HepG2 (cell line): ENCODE results near the gene AMZ1. TPM values are rescaled to one million over a fixed set of nuclear protein-coding genes. Genes with fewer than 3 reads are reported as not detected.

ENCODE experiments used
- ATAC-seq: fragments of 200-7000 bp; cut with Tn5 transposase; 3 replicates; pipeline ENCODE4 v1.9.1; 2020; ENCODE audit warnings: mild to moderate bottlenecking, moderate library complexity
- BruUV-seq: library from RNA; stranded (reverse); fragments of 400-500 nt; replicated peaks from 2 replicates; lab custom pipeline; 2021; lab: Mats Ljungman, UMichigan
- CTCF ChIA-PET: fragments of 300-600 bp; formaldehyde crosslinking; extraction: SDS; loops from one replicate; lab custom pipeline; 2021; ENCODE audit warnings: low total read pairs, inconsistent platforms, low intra/inter-chr PET ratio; lab: Yijun Ruan, JAX
- POLR2A ChIA-PET: fragments of 350-600 bp; sonication (Branson Sonifier 250); formaldehyde crosslinking; loops from one replicate; lab custom pipeline; 2020; ENCODE audit warnings: antibody characterized with exemption, inconsistent platforms; lab: Yijun Ruan, JAX
- DNase-seq: peaks from one replicate; pipeline ENCODE4 v3.0.0-alpha.2; 2015; ENCODE audit warnings: low spot score
- FAIRE-seq: peaks from 3 replicates; lab custom pipeline; 2011; peaks lifted over from hg19 to GRCh38; lab: Jason Lieb, UNC
- H2AFZ ChIP-seq: one replicate; pipeline ENCODE4 v1.6.1; 2011; ENCODE audit warnings: low read length, inconsistent platforms
- H3K27ac ChIP-seq: fragments of 300-600 bp; 3 replicates; pipeline ENCODE4 v1.8.0; 2011; ENCODE audit warnings: mixed run types, mild to moderate bottlenecking, mixed read lengths, low read length, inconsistent platforms; ENCODE audit not compliant: insufficient read depth; ENCODE audit errors: extremely low read length
- H3K27me3 ChIP-seq, 2 experiments: fragments of 200-600 bp in 1 of 2; 2 replicates in 1 of 2; 3 replicates in 1 of 2; pipeline versions ENCODE4 v1.6.0 to v1.8.0; 2011; ENCODE audit warnings: low read length in 2 of 2, mild to moderate bottlenecking in 2 of 2, moderate library complexity in 2 of 2, inconsistent platforms in 1 of 2; ENCODE audit not compliant: insufficient read depth in 2 of 2, control insufficient read depth in 1 of 2
- H3K36me3 ChIP-seq, 2 experiments: fragments of 200-600 bp in 1 of 2; replicated peaks in 1 of 2; 2 replicates in 1 of 2; 3 replicates in 1 of 2; pipeline versions ENCODE4 v1.5.1 to v1.8.0; 2011; ENCODE audit warnings: low read length in 2 of 2, inconsistent platforms in 1 of 2; ENCODE audit not compliant: insufficient read depth in 2 of 2, control insufficient read depth in 1 of 2
- H3K4me1 ChIP-seq: 2 replicates; pipeline ENCODE4 v1.5.1; 2012; ENCODE audit warnings: low read length, inconsistent platforms; ENCODE audit not compliant: insufficient read depth
- H3K4me2 ChIP-seq: 2 replicates; pipeline ENCODE4 v1.6.0; 2011; ENCODE audit warnings: low read depth, low read length, inconsistent platforms
- H3K4me3 ChIP-seq, 3 experiments: fragments of 200-600 bp in 1 of 3; sonication (generic), shearing (Covaris generic) in 1 of 3; replicated peaks in 1 of 3; 2 replicates each; pipeline ENCODE4 v1.5.1; 2011 to 2016; ENCODE audit warnings: low read length in 3 of 3, inconsistent platforms in 2 of 3, low read depth in 2 of 3, mild to moderate bottlenecking in 2 of 3, control low read depth in 1 of 3, mixed read lengths in 1 of 3; ENCODE audit not compliant: insufficient read depth in 1 of 3
- H3K79me2 ChIP-seq: one replicate; pipeline ENCODE4 v1.6.1; 2011; ENCODE audit warnings: low read length, inconsistent platforms; ENCODE audit not compliant: insufficient read depth
- H3K9ac ChIP-seq: 2 replicates; pipeline ENCODE4 v1.6.0; 2011; ENCODE audit warnings: mild to moderate bottlenecking, low read depth, low read length, inconsistent platforms; ENCODE audit not compliant: insufficient read depth
- H3K9me3 ChIP-seq: 2 replicates; pipeline ENCODE4 v1.5.1; 2012; ENCODE audit warnings: mild to moderate bottlenecking, low read length
- H4K20me1 ChIP-seq: 2 replicates; pipeline ENCODE4 v1.6.0; 2011; ENCODE audit warnings: inconsistent platforms, mild to moderate bottlenecking, low read length, moderate library complexity; ENCODE audit not compliant: insufficient read depth
- KDM6A ChIP-seq: IDR thresholded peaks from 2 replicates; pipeline ENCODE4 v1.6.1; 2016; ENCODE audit warnings: low read depth
- MED1 ChIP-seq: sonication (generic); formaldehyde crosslinking; IDR thresholded peaks from 2 replicates; pipeline ENCODE4 v1.4.0; 2020; ENCODE audit warnings: missing genetic modification reagents
- NFATC3 ChIP-seq: sonication (generic); formaldehyde crosslinking; IDR thresholded peaks from 2 replicates; pipeline ENCODE4 v1.5.1; 2020; ENCODE audit warnings: mild to moderate bottlenecking, missing genetic modification reagents
- NR3C1 ChIP-seq: sonication (generic); formaldehyde crosslinking; IDR thresholded peaks from 2 replicates; pipeline ENCODE4 v1.4.0; 2020; ENCODE audit warnings: missing genetic modification reagents
- POLR2AphosphoS2 ChIP-seq: IDR thresholded peaks from 2 replicates; pipeline ENCODE4 v1.6.1; 2011; ENCODE audit warnings: low read depth, low read length, improper control_type of control experiment
- RFXANK ChIP-seq: IDR thresholded peaks from 2 replicates; pipeline ENCODE4 v1.6.1; 2016
- SIX1 ChIP-seq: sonication (generic); formaldehyde crosslinking; IDR thresholded peaks from 2 replicates; pipeline ENCODE4 v1.4.0; 2020; ENCODE audit warnings: missing genetic modification reagents, borderline replicate concordance
- SUZ12 ChIP-seq: fragments of 150-350 bp; IDR thresholded peaks from 2 replicates; pipeline ENCODE4 v1.6.1; 2014; ENCODE audit warnings: low read depth, low read length
- TCF7L2 ChIP-seq: IDR thresholded peaks from 2 replicates; pipeline ENCODE4 v1.6.1; 2011; ENCODE audit warnings: mild to moderate bottlenecking, low read depth, low read length, moderate library complexity
- ZNF543 ChIP-seq: sonication (generic); formaldehyde crosslinking; IDR thresholded peaks from 2 replicates; pipeline ENCODE4 v1.4.0; 2020; ENCODE audit warnings: mild to moderate bottlenecking, missing genetic modification reagents
- ZNF563 ChIP-seq: sonication (generic); formaldehyde crosslinking; IDR thresholded peaks from 2 replicates; pipeline ENCODE4 v1.8.0; 2022; ENCODE audit warnings: mild to moderate bottlenecking, moderate library complexity, missing genetic modification reagents
- ZNF816 ChIP-seq: sonication (generic); formaldehyde crosslinking; IDR thresholded peaks from 2 replicates; pipeline ENCODE4 v1.8.0; 2022; ENCODE audit warnings: missing genetic modification reagents, mild to moderate bottlenecking, borderline replicate concordance
- ZSCAN25 ChIP-seq: sonication (generic); formaldehyde crosslinking; IDR thresholded peaks from 2 replicates; pipeline ENCODE4 v1.8.0; 2022; ENCODE audit warnings: mild to moderate bottlenecking, missing genetic modification reagents
- WGBS: methylation state at CpG from one replicate; pipeline ENCODE4 v1.1.6; 2017; ENCODE audit warnings: low lambda C conversion rate; 5-methylcytosine and 5-hydroxymethylcytosine counted together
- in situ Hi-C: cut with HindIII; loops from 2 replicates; pipeline ENCODE4 v1.10.0; 2017; ENCODE audit warnings: low pct_unique_long_range_greater_than_20kb; ENCODE audit not compliant: extremely low pct_ligation_motif_present
- intact Hi-C: fragments of 100-400 bp; cut with micrococcal nuclease; formaldehyde crosslinking; loops from one replicate; pipeline ENCODE4 v1.10.0; 2022; ENCODE audit not compliant: unreplicated experiment
- polyA plus RNA-seq, 8 experiments: library from polyadenylated mRNA; depleted of rRNA in 3 of 8; stranded (reverse) in 7 of 8; unstranded in 1 of 8; fragments of >200 nt; fragmentation: Illumina TruSeq in 4 of 8; extraction: Trizol in 4 of 8; gene quantifications; 2 replicates each; pipeline versions ENCODE4 v1.2.1 to v1.2.3, GENCODE V29; 2011 to 2016; ENCODE audit warnings: low read depth in 4 of 8, missing spikeins in 1 of 8, mixed read lengths in 1 of 8; ENCODE audit not compliant: insufficient read depth in 1 of 8
- total RNA-seq, 5 experiments: library from RNA; depleted of rRNA; stranded (reverse); fragments of >200 nt; fragmentation: Illumina TruSeq; extraction: Trizol; gene quantifications; 2 replicates each; pipeline ENCODE4 v1.2.3, GENCODE V29; 2016; ENCODE audit warnings: low read depth in 1 of 5
- TF ChIP-seq, protein P1 (sequence below): sonication (generic); formaldehyde crosslinking; IDR thresholded peaks from 2 replicates; pipeline ENCODE4 v1.5.0; 2020; ENCODE audit warnings: missing genetic modification reagents
- TF ChIP-seq, protein P2 (sequence below): sonication (generic); formaldehyde crosslinking; IDR thresholded peaks from 2 replicates; pipeline ENCODE4 v1.4.0; 2020; ENCODE audit warnings: missing genetic modification reagents
- TF ChIP-seq, protein P3 (sequence below): IDR thresholded peaks from 2 replicates; pipeline ENCODE4 v1.6.1; 2012; ENCODE audit warnings: inconsistent platforms
- TF ChIP-seq, protein P4 (sequence below): sonication (generic); formaldehyde crosslinking; conservative IDR thresholded peaks from 2 replicates; pipeline ENCODE4 v1.8.1; 2023; ENCODE audit warnings: missing genetic modification reagents

The AMZ1 gene
- total and polyA plus RNA-seq, 2 of the 13 experiments (the other 11 are each of a cell fraction or from before 2014, with no cell fraction given), result 0.03 TPM; not detected in 1

DNA sequence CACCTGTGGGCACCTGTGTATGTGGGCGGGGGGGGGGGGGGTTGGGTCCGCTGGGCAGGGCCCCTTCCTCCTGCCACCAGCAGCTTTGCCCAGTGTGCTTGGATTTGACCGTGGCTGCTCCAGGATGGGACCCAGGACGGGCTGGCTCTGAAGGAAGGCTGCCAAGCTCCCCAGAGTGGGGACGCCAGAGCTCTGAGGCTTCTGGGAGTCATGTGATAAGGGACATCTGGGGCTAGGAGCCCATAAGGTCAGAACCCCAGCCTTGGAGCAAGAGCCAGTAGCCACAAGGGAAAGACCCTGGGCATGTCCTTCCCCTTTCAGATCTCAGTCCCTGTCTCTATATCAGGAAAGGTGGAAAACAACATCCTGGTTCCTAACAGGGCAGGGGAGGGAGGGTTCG, 21.8 kb upstream of the AMZ1 start (continued):
- TF ChIP-seq, protein P1, sequence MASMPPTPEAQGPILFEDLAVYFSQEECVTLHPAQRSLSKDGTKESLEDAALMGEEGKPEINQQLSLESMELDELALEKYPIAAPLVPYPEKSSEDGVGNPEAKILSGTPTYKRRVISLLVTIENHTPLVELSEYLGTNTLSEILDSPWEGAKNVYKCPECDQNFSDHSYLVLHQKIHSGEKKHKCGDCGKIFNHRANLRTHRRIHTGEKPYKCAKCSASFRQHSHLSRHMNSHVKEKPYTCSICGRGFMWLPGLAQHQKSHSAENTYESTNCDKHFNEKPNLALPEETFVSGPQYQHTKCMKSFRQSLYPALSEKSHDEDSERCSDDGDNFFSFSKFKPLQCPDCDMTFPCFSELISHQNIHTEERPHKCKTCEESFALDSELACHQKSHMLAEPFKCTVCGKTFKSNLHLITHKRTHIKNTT (CRISPR knock-in tag), result no peak
- TF ChIP-seq ZNF563 (no peak), MED1 (no peak), ZSCAN25 (CRISPR knock-in tag) (no peak), TCF7L2 (no peak), ZNF816 (CRISPR knock-in tag) (no peak)
- TF ChIP-seq, protein P2, sequence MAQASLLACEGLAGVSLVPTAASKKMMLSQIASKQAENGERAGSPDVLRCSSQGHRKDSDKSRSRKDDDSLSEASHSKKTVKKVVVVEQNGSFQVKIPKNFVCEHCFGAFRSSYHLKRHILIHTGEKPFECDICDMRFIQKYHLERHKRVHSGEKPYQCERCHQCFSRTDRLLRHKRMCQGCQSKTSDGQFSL (CRISPR knock-in tag), result no peak

DNA sequence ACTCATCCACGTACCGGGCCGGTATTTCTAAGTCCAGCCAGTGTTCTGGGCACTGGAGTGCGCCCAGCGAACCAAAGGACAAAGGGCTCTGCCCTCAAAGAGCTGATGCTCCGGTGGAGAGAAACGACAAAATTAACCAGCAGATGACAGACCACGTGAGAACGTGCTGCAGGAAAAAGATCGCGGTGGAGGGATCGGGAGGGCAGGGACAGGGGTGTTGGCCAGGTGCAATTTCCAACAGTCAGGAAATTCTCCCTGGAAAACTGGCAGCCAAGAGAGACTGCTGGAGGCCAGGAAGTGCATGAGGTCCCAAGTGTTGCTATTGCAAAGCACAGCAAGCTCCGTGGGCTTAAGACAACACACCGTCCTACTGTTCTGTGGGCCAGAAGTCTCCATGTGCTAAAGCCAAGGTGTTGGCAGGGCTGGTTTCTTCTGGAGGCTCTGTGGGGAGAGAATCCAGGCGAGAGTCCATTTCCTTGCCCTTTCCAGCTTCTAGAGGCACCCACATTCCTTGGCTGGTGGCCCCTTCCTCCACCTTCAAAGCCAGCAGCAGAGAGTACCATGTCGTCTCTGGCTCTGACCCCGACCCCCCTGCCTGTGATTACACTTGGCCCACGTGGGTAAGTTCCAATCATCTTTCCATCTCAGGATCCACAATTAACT, 21.3 kb upstream of the AMZ1 start:
- Histone ChIP-seq H3K4me1 (peaks cover 53% of the 10 kb centered on the region), H3K79me2 (no peaks in the 10 kb centered on the region), H3K4me3 (no peak overlapping the region), H3K4me2 (peak overlapping the region; percentile 27; the same call in 1 of the 2 replicates), H3K9me3 (no peaks in the 10 kb centered on the region), H3K9ac (no peak overlapping the region), H4K20me1 (no peaks in the 10 kb centered on the region), H3K27ac (no peak overlapping the region), H3K27me3 (peaks cover 3 to 23% of the 10 kb centered on the region in 2 experiments; a peak in 4 of 5 replicates), H3K36me3 (peaks cover 0 to 2% of the 10 kb centered on the region in 2 experiments; a peak in 1 of 5 replicates), H2AFZ (no peak overlapping the region)
- TF ChIP-seq, protein P3, sequence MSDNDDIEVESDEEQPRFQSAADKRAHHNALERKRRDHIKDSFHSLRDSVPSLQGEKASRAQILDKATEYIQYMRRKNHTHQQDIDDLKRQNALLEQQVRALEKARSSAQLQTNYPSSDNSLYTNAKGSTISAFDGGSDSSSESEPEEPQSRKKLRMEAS, result 0 out of 2 replicates have a peak, but pooled peaks have one; percentile 3
- TF ChIP-seq ZNF543 (0 out of 2 replicates have a peak, but pooled peaks have one; percentile 65), RFXANK (no peak), NR3C1 (CRISPR knock-in tag) (no peak), SUZ12 (no peak), POLR2AphosphoS2 (peak; percentile 46; the same call in 1 of the 2 replicates), KDM6A (no peak), NFATC3 (CRISPR knock-in tag) (no peak), SIX1 (CRISPR knock-in tag) (no peak)
- TF ChIP-seq, protein P4, sequence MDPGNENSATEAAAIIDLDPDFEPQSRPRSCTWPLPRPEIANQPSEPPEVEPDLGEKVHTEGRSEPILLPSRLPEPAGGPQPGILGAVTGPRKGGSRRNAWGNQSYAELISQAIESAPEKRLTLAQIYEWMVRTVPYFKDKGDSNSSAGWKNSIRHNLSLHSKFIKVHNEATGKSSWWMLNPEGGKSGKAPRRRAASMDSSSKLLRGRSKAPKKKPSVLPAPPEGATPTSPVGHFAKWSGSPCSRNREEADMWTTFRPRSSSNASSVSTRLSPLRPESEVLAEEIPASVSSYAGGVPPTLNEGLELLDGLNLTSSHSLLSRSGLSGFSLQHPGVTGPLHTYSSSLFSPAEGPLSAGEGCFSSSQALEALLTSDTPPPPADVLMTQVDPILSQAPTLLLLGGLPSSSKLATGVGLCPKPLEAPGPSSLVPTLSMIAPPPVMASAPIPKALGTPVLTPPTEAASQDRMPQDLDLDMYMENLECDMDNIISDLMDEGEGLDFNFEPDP, result no peak
- CTCF ChIA-PET, result no interaction called here
- no peak; the same call in 2 of the 3 replicates for ATAC-seq
- no peak for FAIRE-seq
- BruUV-seq, result no TSS peak
- in situ Hi-C loops (loop anchor here (5.0 kb wide), 2 partner anchors 41 to 99 kb away; no protein-coding TSS in a partner anchor), intact Hi-C loops (loop anchor here (5.0 kb wide), 1 partner anchor 99 kb away; no protein-coding TSS in a partner anchor)
- POLR2A ChIA-PET, result interaction anchor here (0.6 kb wide), 1 partner anchor 149 kb away, joined by 3 read pairs; no protein-coding TSS in a partner anchor
- WGBS, result 17% methylated on average over 16 of the region's 18 CpGs
- DNase-seq, result no peak
